ENCODE measurements around the gene SYNRG.
"Not testable (repeated sequence)": the region's sequence is repeated elsewhere in the genome, so short reads cannot be mapped to it uniquely, and the experiment has no call there.

DNA sequence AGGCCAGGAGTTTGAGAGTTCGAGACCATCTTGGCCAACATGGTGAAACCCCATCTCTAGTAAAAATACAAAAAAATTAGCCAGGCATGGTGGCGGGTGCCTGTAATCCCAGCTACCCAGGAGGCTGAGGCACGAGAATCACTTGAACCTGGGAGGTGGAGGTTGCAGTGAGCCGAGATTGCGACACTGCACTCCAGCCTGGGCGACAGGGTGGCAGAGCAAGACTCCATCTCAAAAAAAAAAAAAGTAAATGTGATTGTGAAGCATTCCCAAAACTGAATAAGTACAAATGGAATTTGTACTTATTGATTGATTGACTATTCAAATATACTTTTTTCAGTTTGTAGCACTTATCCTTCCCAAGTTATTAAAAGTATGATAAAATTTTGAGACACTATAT lies 7.2 kb upstream of the SYNRG start:
- TF ChIP-seq, protein P1, sequence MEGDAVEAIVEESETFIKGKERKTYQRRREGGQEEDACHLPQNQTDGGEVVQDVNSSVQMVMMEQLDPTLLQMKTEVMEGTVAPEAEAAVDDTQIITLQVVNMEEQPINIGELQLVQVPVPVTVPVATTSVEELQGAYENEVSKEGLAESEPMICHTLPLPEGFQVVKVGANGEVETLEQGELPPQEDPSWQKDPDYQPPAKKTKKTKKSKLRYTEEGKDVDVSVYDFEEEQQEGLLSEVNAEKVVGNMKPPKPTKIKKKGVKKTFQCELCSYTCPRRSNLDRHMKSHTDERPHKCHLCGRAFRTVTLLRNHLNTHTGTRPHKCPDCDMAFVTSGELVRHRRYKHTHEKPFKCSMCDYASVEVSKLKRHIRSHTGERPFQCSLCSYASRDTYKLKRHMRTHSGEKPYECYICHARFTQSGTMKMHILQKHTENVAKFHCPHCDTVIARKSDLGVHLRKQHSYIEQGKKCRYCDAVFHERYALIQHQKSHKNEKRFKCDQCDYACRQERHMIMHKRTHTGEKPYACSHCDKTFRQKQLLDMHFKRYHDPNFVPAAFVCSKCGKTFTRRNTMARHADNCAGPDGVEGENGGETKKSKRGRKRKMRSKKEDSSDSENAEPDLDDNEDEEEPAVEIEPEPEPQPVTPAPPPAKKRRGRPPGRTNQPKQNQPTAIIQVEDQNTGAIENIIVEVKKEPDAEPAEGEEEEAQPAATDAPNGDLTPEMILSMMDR (IDR thresholded peaks at IDR 0.05; ENCODE audit: low read length): not testable (repeated sequence)
- not testable (repeated sequence) for TF ChIP-seq EZH2 (IDR thresholded peaks at IDR 0.05; ENCODE audit: borderline replicate concordance, low read length)

Data from OCI-LY1 (cell line).